Upper lobe of left lung (tissue), 6 donors: ENCODE measurements around the gene RAB11FIP4. TPM values are rescaled to one million over a fixed set of nuclear protein-coding genes. Genes with fewer than 3 reads are reported as not detected.
"Not testable (repeated sequence)": the region's sequence is repeated elsewhere in the genome, so short reads cannot be mapped to it uniquely, and the experiment has no call there.

ENCODE experiments used
- ATAC-seq, 2 donors: fragments of 200-7000 bp; cut with Tn5 transposase; one replicate each; pipeline ENCODE4 v1.9.1; 2022; ENCODE audit warnings: mild to moderate bottlenecking in 2 of 2, moderate library complexity in 2 of 2; ENCODE audit not compliant: low FRiP score in 2 of 2
- DNase-seq, 2 donors: peaks; one replicate each; pipeline ENCODE4 v3.0.0-alpha.2; 2019 to 2020
- H3K27ac ChIP-seq, 4 donors: fragments of 200-600 bp; sonication (generic); one replicate each; pipeline ENCODE4 v1.5.1; 2016 to 2019
- H3K27me3 ChIP-seq, 4 donors: fragments of 200-600 bp; sonication (generic); one replicate each; pipeline ENCODE4 v1.5.1; 2017 to 2019
- H3K36me3 ChIP-seq, 4 donors: fragments of 200-600 bp; sonication (generic); one replicate each; pipeline ENCODE4 v1.5.1; 2016 to 2019
- H3K4me1 ChIP-seq, 4 donors: fragments of 200-600 bp; sonication (generic); one replicate each; pipeline ENCODE4 v1.5.1; 2018 to 2019
- H3K4me3 ChIP-seq, 4 donors: fragments of 200-600 bp; sonication (generic); one replicate each; pipeline ENCODE4 v1.5.1; 2017 to 2019; ENCODE audit warnings: mild to moderate bottlenecking in 2 of 4, moderate library complexity in 1 of 4
- H3K9me3 ChIP-seq, 4 donors: fragments of 200-600 bp; sonication (generic); one replicate each; pipeline ENCODE4 v1.5.1; 2018 to 2019
- EP300 ChIP-seq, 4 donors: sonication (generic); formaldehyde crosslinking; IDR thresholded peaks; one replicate each; pipeline ENCODE4 v1.5.1; 2017; ENCODE audit warnings: antibody characterized with exemption in 4 of 4, control low read depth in 2 of 4
- POLR2A ChIP-seq, 4 donors: fragments of 450-650 bp; IDR thresholded peaks; one replicate each; pipeline ENCODE4 v1.5.1; 2016 to 2017; ENCODE audit warnings: antibody characterized with exemption in 4 of 4, mild to moderate bottlenecking in 2 of 4
- POLR2AphosphoS5 ChIP-seq, 2 donors: sonication (generic); formaldehyde crosslinking; IDR thresholded peaks; one replicate each; pipeline ENCODE4 v1.5.1; 2017; ENCODE audit warnings: antibody characterized with exemption in 2 of 2
- WGBS, 2 donors: methylation state at CpG; one replicate each; pipeline ENCODE4 v1.1.5; 2017 to 2018; 5-methylcytosine and 5-hydroxymethylcytosine counted together
- total RNA-seq, 6 donors: library from RNA; depleted of rRNA in 4 of 6; stranded (reverse); fragments of >200 nt in 4 of 6; gene quantifications; one replicate each; pipeline versions ENCODE4 v1.1.0 to v1.2.1, GENCODE V29; 2016 to 2021
- TF ChIP-seq, protein P1 (sequence below), 6 experiments: fragments of 450-650 bp in 4 of 6; fragments of 200-600 bp in 2 of 6; sonication (generic) in 2 of 6; IDR thresholded peaks; one replicate each; pipeline ENCODE4 v1.5.1; 2016 to 2019; ENCODE audit warnings: antibody characterized with exemption in 6 of 6
- donor health status: DM: no; HTN: no; CAD: no; lungs with moderate emphysema.
- donor health status: DM: no; HTN: yes; CAD: no; lungs with severe emphysema.

RAB11FIP4 gene
- total RNA-seq, 6 donors from 2014 or later, result 15.2 to 36.1 (median 23.3) TPM

DNA sequence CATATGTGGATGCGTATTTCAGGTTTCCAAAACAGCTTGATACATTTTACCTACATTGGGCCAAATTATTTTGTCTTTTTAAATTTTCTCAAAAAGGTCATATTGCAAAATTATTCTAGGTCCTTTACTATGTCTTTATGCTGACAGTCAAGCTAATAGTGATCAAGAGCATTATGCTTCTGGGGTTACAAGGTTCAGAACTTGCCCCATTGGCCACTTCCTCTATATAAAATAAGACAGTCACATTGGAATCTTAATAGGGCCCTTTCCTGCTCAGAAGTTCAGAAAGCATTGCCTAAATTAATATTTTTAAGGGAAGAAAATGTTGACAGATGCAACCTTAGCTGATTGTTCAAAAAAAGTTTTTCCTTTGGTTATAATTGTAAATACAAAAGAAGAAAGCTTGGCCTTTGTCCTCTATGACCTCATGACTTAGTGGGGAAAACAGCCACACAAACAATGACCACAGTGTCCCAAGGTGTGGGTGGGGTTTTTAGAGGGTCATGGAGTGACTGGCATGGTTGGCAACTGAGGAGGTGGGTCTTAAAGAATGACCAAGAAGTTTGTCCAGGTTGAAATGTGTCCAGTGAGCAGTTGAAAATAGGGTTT, 11.8 kb upstream of the RAB11FIP4 start:
- Histone ChIP-seq H3K4me3 (no peak overlapping the region), H3K27me3 (no peaks in the 10 kb centered on the region), H3K36me3 (peaks cover 0 to 8% (median 0%) of the 10 kb centered on the region in 4 donors), H3K4me1 (no peaks in the 10 kb centered on the region), H3K27ac (no peak overlapping the region), H3K9me3 (no peaks in the 10 kb centered on the region)
- 95 to 96% methylated on average over 1 of the region's 1 CpG for WGBS, 2 donors
- DNase-seq (no peak), ATAC-seq (no peak)
- TF ChIP-seq POLR2A (IDR thresholded peaks at IDR 0.05), result no peak
- TF ChIP-seq, protein P1, sequence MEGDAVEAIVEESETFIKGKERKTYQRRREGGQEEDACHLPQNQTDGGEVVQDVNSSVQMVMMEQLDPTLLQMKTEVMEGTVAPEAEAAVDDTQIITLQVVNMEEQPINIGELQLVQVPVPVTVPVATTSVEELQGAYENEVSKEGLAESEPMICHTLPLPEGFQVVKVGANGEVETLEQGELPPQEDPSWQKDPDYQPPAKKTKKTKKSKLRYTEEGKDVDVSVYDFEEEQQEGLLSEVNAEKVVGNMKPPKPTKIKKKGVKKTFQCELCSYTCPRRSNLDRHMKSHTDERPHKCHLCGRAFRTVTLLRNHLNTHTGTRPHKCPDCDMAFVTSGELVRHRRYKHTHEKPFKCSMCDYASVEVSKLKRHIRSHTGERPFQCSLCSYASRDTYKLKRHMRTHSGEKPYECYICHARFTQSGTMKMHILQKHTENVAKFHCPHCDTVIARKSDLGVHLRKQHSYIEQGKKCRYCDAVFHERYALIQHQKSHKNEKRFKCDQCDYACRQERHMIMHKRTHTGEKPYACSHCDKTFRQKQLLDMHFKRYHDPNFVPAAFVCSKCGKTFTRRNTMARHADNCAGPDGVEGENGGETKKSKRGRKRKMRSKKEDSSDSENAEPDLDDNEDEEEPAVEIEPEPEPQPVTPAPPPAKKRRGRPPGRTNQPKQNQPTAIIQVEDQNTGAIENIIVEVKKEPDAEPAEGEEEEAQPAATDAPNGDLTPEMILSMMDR (IDR thresholded peaks at IDR 0.05), result no peak
- no peak for TF ChIP-seq EP300 (IDR thresholded peaks at IDR 0.05)
- no peak for TF ChIP-seq POLR2AphosphoS5 (IDR thresholded peaks at IDR 0.05)

DNA sequence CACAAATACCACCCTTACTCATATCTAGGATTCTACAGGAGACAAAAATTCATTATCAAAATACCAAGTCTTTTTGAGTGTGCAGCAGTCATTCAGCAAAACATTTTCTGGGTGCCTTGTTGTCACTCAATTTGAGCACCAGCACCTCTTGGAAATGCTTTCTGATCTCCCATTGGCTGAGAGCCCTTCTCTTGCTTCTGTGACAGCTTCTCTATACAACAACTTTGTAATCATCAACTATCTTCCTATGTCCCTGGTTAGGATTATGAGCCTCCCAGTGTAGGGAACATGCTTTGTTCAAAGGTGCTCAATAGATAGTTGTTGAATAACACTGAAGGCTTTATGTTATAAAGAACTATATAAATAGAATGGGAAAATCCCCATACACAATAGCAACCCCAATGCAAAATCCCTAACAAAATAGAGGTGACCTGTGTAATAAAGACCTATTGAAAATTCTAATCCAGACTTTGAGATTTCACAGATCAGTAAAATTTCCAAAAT, 10.3 kb upstream of the RAB11FIP4 start:
- Histone ChIP-seq H3K27ac (no peak overlapping the region), H3K9me3 (no peaks in the 10 kb centered on the region), H3K4me1 (no peaks in the 10 kb centered on the region), H3K4me3 (no peak overlapping the region), H3K27me3 (no peaks in the 10 kb centered on the region), H3K36me3 (peaks cover 0 to 3% (median 0%) of the 10 kb centered on the region in 4 donors)
- no peak for DNase-seq
- TF ChIP-seq EP300 (IDR thresholded peaks at IDR 0.05) (no peak), POLR2A (IDR thresholded peaks at IDR 0.05) (no peak), POLR2AphosphoS5 (IDR thresholded peaks at IDR 0.05) (no peak)
- TF ChIP-seq, protein P1 (IDR thresholded peaks at IDR 0.05), result no peak
- ATAC-seq, result no peak

DNA sequence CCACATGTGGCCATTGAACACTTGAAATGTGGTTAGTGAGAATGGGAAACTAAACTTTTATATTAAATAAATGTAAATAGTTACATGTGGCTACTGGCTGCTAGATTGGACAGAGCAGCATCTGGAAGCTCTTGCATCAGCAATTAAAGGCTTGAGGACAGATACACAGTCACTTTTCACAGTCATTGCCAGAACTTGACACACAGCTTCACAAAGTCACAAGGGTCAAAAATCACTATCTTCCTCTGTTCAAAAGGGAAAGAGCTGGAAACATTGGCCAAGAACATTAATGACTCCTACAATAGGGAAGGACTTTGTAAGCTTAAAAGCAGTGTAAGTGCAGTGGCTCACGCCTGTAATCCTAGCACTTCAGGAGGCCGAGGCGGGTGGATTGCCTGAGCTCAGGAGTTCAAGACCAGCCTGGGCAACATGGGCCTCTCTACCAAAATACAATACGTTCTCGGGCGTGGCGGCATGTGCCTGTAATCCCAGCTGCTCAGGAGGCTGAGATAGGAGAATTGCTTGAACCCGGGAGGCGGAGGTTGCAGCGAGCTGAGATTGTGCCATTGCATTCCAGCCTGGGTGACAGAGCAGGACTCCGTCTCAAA, 8.7 kb upstream of the RAB11FIP4 start:
- not testable (repeated sequence) for DNase-seq, H3K9me3 ChIP-seq

DNA sequence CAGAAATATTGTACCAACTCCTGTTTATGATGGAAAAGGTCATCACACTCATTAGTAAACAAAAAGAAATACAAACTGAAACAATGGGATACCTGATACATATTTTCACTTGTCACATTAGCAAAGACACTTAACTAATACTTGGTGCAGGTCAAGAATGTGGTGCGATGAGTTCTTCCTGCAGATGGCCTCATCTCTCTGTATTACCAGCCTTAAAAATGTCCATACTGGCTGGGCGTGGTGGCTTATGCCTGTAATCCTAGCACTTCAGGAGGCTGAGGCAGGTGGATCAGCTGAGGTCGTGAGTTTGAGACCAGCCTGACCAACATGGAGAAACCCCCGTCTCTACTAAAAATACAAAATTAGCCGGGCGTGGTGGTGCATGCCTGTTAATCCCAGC, 8.0 kb upstream of the RAB11FIP4 start:
- not testable (repeated sequence) for H3K4me1 ChIP-seq, H3K27ac ChIP-seq, H3K36me3 ChIP-seq, H3K4me3 ChIP-seq, H3K9me3 ChIP-seq, DNase-seq, ATAC-seq, H3K27me3 ChIP-seq
- 92 to 99% methylated on average over 6 of the region's 6 CpGs for WGBS, 2 donors

More for the DNA sequence above, 8.7 kb upstream of the RAB11FIP4 start:
- not testable (repeated sequence) for H3K4me1 ChIP-seq, H3K36me3 ChIP-seq, H3K27me3 ChIP-seq, H3K27ac ChIP-seq, H3K4me3 ChIP-seq, ATAC-seq
- WGBS, 2 donors, result 96 to 98% methylated on average over 11 of the region's 11 CpGs

DNA sequence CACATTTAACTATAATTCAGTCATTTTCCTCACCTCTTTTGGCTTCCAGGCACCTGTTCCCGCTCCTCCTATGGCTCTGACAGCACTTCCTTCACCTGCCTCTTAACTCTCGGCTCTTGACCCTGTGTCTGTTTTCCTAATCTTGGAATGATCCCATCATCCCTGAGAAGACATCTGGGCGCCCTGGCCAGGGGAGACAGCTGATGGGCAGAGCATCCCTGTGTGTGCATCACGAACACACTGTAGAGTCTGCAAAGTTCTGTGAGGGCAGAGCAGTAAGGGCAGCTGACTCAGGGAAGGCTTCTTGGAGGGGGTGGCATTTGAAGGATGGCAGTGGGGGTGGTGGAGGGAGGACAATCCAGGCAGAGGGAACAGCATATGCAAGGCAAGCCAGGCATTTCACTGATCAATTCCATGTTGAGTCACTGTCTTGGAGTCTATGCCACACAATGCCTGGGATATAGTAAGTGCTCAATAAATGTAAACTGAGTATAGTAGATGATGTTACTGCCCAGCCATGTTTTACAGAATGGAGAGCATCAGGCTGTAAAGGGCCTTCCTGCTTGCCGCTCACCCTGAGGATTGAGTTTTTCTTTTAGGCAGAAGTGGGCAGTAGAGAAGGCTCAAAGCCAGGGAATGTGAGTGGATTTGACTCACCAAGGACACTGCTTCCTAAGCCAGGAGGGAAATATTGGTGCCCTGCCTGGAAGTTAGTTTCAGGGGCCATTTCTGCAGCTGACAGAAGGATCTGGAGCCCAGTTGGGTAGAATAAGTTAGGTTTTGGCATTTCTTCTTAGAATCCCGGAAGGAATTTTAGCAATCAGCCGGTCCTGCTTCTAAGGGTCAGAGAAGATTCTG, 5.8 kb upstream of the RAB11FIP4 start:
- ATAC-seq (no peak), DNase-seq (no peak)
- H3K4me3 ChIP-seq, result no peak overlapping the region
- H3K9me3 ChIP-seq, result no peaks in the 10 kb centered on the region
- H3K36me3 ChIP-seq, result peaks cover 0 to 3% (median 0%) of the 10 kb centered on the region in 4 donors
- 87 to 90% methylated on average over 6 to 7 of the region's 7 CpGs for WGBS, 2 donors
- TF ChIP-seq POLR2A (IDR thresholded peaks at IDR 0.05), result no peak
- no peak for TF ChIP-seq POLR2AphosphoS5 (IDR thresholded peaks at IDR 0.05)
- TF ChIP-seq, protein P1 (IDR thresholded peaks at IDR 0.05), result no peak
- TF ChIP-seq EP300 (IDR thresholded peaks at IDR 0.05), result no peak
- peaks cover 0 to 11% (median 0%) of the 10 kb centered on the region in 4 donors for H3K27me3 ChIP-seq
- peaks cover 0 to 15% (median 0%) of the 10 kb centered on the region in 4 donors for H3K4me1 ChIP-seq
- H3K27ac ChIP-seq, result no peak overlapping the region
